IPS-15b (cell line): Measurements from ENCODE around the gene AQP2.
A peak's percentile ranks its signal among the peaks of the same experiment; 100 is the strongest.

Experiments
- H3K27me3 ChIP-seq: one replicate; pipeline ENCODE4 v1.6.1; 2013; ENCODE audit warnings: low read length; ENCODE audit not compliant: control insufficient read depth, insufficient read depth
- H3K36me3 ChIP-seq: one replicate; pipeline ENCODE4 v1.6.1; 2013; ENCODE audit warnings: low read length; ENCODE audit not compliant: control insufficient read depth, insufficient read depth
- H3K4me1 ChIP-seq: one replicate; pipeline ENCODE4 v1.6.1; 2013; ENCODE audit warnings: mild to moderate bottlenecking, low read length; ENCODE audit not compliant: control insufficient read depth, insufficient read depth
- H3K4me3 ChIP-seq: one replicate; pipeline ENCODE4 v1.5.1; 2013; ENCODE audit warnings: low read depth, low read length
- H3K9ac ChIP-seq: one replicate; pipeline ENCODE4 v1.6.1; 2013; ENCODE audit warnings: low read depth, mild to moderate bottlenecking, low read length
- H3K9me3 ChIP-seq: one replicate; pipeline ENCODE4 v1.6.1; 2013; ENCODE audit warnings: mild to moderate bottlenecking, low read length; ENCODE audit not compliant: control insufficient read depth, insufficient read depth

Gene AQP2

GRCh38 chr12:49963976-49964815 lies 13.7 kb downstream of the AQP2 start:
- no peak overlapping the region for H3K4me3 ChIP-seq
- H3K9me3 ChIP-seq: no peaks in the 10 kb centered on the region
- H3K36me3 ChIP-seq: no peaks in the 10 kb centered on the region
- peaks cover 13% of the 10 kb centered on the region for H3K4me1 ChIP-seq
- no peak overlapping the region for H3K9ac ChIP-seq
- H3K27me3 ChIP-seq: peaks cover 53% of the 10 kb centered on the region

- Histone ChIP-seq H3K36me3 (no peaks in the 10 kb centered on the region), H3K4me3 (no peak overlapping the region), H3K9ac (no peak overlapping the region), H3K9me3 (no peaks in the 10 kb centered on the region), H3K4me1 (peaks cover 6% of the 10 kb centered on the region), H3K27me3 (peaks cover 52% of the 10 kb centered on the region)
Observed at GRCh38 chr12:49964849-49965624, 14.5 kb downstream of the AQP2 start.

- no peak overlapping the region for H3K9ac ChIP-seq
- H3K36me3 ChIP-seq: no peaks in the 10 kb centered on the region
- no peak overlapping the region for H3K4me3 ChIP-seq
- H3K4me1 ChIP-seq: peaks cover 3% of the 10 kb centered on the region
- H3K9me3 ChIP-seq: no peaks in the 10 kb centered on the region
- H3K27me3 ChIP-seq: peaks cover 45% of the 10 kb centered on the region
Observed at GRCh38 chr12:49965836-49966235, 15.3 kb downstream of the AQP2 start.

- Histone ChIP-seq H3K9me3 (no peaks in the 10 kb centered on the region), H3K9ac (no peak overlapping the region)
Observed at GRCh38 chr12:49966511-49967041, 16.0 kb downstream of the AQP2 start.

GRCh38 chr12:49967042-49967776 lies 16.7 kb downstream of the AQP2 start:
- Histone ChIP-seq H3K36me3 (no peaks in the 10 kb centered on the region), H3K27me3 (peaks cover 46% of the 10 kb centered on the region), H3K4me3 (peak overlapping the region; percentile 67), H3K9me3 (no peaks in the 10 kb centered on the region), H3K9ac (peak overlapping the region; percentile 32), H3K4me1 (peaks cover 3% of the 10 kb centered on the region)

More at GRCh38 chr12:49966511-49967041, 16.0 kb downstream of the AQP2 start:
- H3K27me3 ChIP-seq: peaks cover 46% of the 10 kb centered on the region
- H3K4me1 ChIP-seq: peaks cover 3% of the 10 kb centered on the region
- H3K36me3 ChIP-seq: no peaks in the 10 kb centered on the region
- no peak overlapping the region for H3K4me3 ChIP-seq

GRCh38 chr12:49967777-49968250 lies 17.3 kb downstream of the AQP2 start:
- H3K9ac ChIP-seq: peak overlapping the region; percentile 32
- peak overlapping the region; percentile 67 for H3K4me3 ChIP-seq
- H3K4me1 ChIP-seq: peaks cover 3% of the 10 kb centered on the region
- no peaks in the 10 kb centered on the region for H3K36me3 ChIP-seq
- H3K27me3 ChIP-seq: peaks cover 46% of the 10 kb centered on the region
- no peaks in the 10 kb centered on the region for H3K9me3 ChIP-seq

GRCh38 chr12:49968471-49968870 lies 17.9 kb downstream of the AQP2 start:
- Histone ChIP-seq H3K36me3 (no peaks in the 10 kb centered on the region), H3K9me3 (no peaks in the 10 kb centered on the region), H3K27me3 (peaks cover 43% of the 10 kb centered on the region), H3K4me3 (no peak overlapping the region), H3K4me1 (peaks cover 3% of the 10 kb centered on the region), H3K9ac (no peak overlapping the region)

- H3K4me3 ChIP-seq: no peak overlapping the region
- no peak overlapping the region for H3K9ac ChIP-seq
- peaks cover 3% of the 10 kb centered on the region for H3K4me1 ChIP-seq
- no peaks in the 10 kb centered on the region for H3K36me3 ChIP-seq
- no peaks in the 10 kb centered on the region for H3K9me3 ChIP-seq
- H3K27me3 ChIP-seq: peaks cover 38% of the 10 kb centered on the region
Observed at GRCh38 chr12:49969027-49969426, 18.5 kb downstream of the AQP2 start.

GRCh38 chr12:49969651-49970429 lies 19.3 kb downstream of the AQP2 start:
- Histone ChIP-seq H3K9me3 (no peaks in the 10 kb centered on the region), H3K4me1 (peaks cover 3% of the 10 kb centered on the region), H3K4me3 (no peak overlapping the region), H3K36me3 (no peaks in the 10 kb centered on the region), H3K27me3 (peaks cover 33% of the 10 kb centered on the region), H3K9ac (no peak overlapping the region)

- no peaks in the 10 kb centered on the region for H3K36me3 ChIP-seq
- H3K9me3 ChIP-seq: no peaks in the 10 kb centered on the region
- no peak overlapping the region for H3K9ac ChIP-seq
- no peak overlapping the region for H3K4me3 ChIP-seq
- peaks cover 32% of the 10 kb centered on the region for H3K27me3 ChIP-seq
- peaks cover 3% of the 10 kb centered on the region for H3K4me1 ChIP-seq
Observed at GRCh38 chr12:49970658-49971057, 20.1 kb downstream of the AQP2 start.

- peaks cover 3% of the 10 kb centered on the region for H3K4me1 ChIP-seq
- no peak overlapping the region for H3K9ac ChIP-seq
- H3K27me3 ChIP-seq: peaks cover 30% of the 10 kb centered on the region
- H3K36me3 ChIP-seq: no peaks in the 10 kb centered on the region
- H3K4me3 ChIP-seq: no peak overlapping the region
- H3K9me3 ChIP-seq: no peaks in the 10 kb centered on the region
Observed at GRCh38 chr12:49971141-49971540, 20.6 kb downstream of the AQP2 start.
